A549 (cell line): ENCODE measurements around the gene TBC1D14. TPM values are rescaled to one million over a fixed set of nuclear protein-coding genes. Genes with fewer than 3 reads are reported as not detected.

Experiments used
- ATAC-seq, 2 experiments: fragments of 200-7000 bp in 1 of 2; fragments of >200 bp in 1 of 2; cut with Nextera tagmentation in 1 of 2; cut with Tn5 transposase in 1 of 2; 3 replicates each; pipeline versions ENCODE4 v1.8.0 to v1.9.1; 2018 to 2020; ENCODE audit warnings: mild to moderate bottlenecking in 1 of 2, moderate library complexity in 1 of 2
- CTCF ChIA-PET: fragments of 300-600 bp; sonication (Branson Sonifier 250); formaldehyde crosslinking; extraction: SDS; loops from one replicate; lab custom pipeline; 2021; ENCODE audit warnings: antibody characterized with exemption, inconsistent platforms; lab: Yijun Ruan, JAX
- POLR2A ChIA-PET: fragments of 350-600 bp; formaldehyde crosslinking; extraction: SDS; loops from one replicate; lab custom pipeline; 2021; ENCODE audit warnings: antibody characterized with exemption, inconsistent platforms; lab: Yijun Ruan, JAX
- DNase-seq, 2 experiments: peaks; one replicate each; pipeline versions ENCODE4 v3.0.0 to v3.0.0-alpha.2; 2011 to 2016; ENCODE audit warnings: low read depth in 1 of 2, low spot score in 1 of 2
- FAIRE-seq: peaks from 2 replicates; lab custom pipeline; 2011; peaks lifted over from hg19 to GRCh38; lab: Jason Lieb, UNC
- H3K27ac ChIP-seq, 2 experiments: fragments of >200 bp; sonication (Bioruptor Twin); formaldehyde crosslinking; 3 replicates each; pipeline ENCODE4 v1.5.1; 2016 to 2017
- H3K4me1 ChIP-seq: fragments of >200 bp; sonication (Bioruptor Twin); formaldehyde crosslinking; 3 replicates; pipeline ENCODE4 v1.6.1; 2016
- H3K4me2 ChIP-seq: fragments of >200 bp; sonication (Bioruptor Twin); formaldehyde crosslinking; 3 replicates; pipeline ENCODE4 v1.6.1; 2016
- H3K4me3 ChIP-seq: fragments of >200 bp; sonication (Bioruptor Twin); formaldehyde crosslinking; 3 replicates; pipeline ENCODE4 v1.5.1; 2016
- H3K9me3 ChIP-seq: fragments of >200 bp; sonication (Bioruptor Twin); formaldehyde crosslinking; 3 replicates; pipeline ENCODE4 v1.6.1; 2016
- CBX2 ChIP-seq: fragments of 200-600 bp; sonication (generic); IDR thresholded peaks from 2 replicates; pipeline ENCODE4 v1.6.1; 2016; ENCODE audit warnings: low read depth, mild to moderate bottlenecking, borderline replicate concordance
- EHF ChIP-seq: fragments of 250-450 bp; sonication (Bioruptor Pico); IDR thresholded peaks from 2 replicates; pipeline ENCODE4 v1.5.0; 2020; ENCODE audit warnings: mild to moderate bottlenecking
- EHMT2 ChIP-seq: fragments of 200-600 bp; sonication (generic); IDR thresholded peaks from 2 replicates; pipeline ENCODE4 v1.6.1; 2016; ENCODE audit warnings: antibody characterized with exemption, low read depth, mild to moderate bottlenecking, moderate library complexity
- FOSL2 ChIP-seq, 2 experiments: fragments of 450-650 bp in 1 of 2; fragments of >200 bp in 1 of 2; sonication (Bioruptor Twin) in 1 of 2; formaldehyde crosslinking; IDR thresholded peaks; 2 replicates each; pipeline versions ENCODE4 v1.5.0 to v1.6.1; 2016 to 2020; ENCODE audit warnings: mild to moderate bottlenecking in 1 of 2, moderate library complexity in 1 of 2
- GATA3 ChIP-seq: IDR thresholded peaks from 2 replicates; pipeline ENCODE4 v1.6.1; 2012; ENCODE audit warnings: borderline replicate concordance
- HDAC2 ChIP-seq: fragments of 200-600 bp; sonication (generic); IDR thresholded peaks from 2 replicates; pipeline ENCODE4 v1.6.1; 2016
- HEYL ChIP-seq: fragments of 250-450 bp; sonication (Bioruptor Pico); IDR thresholded peaks from 2 replicates; pipeline ENCODE4 v1.8.0; 2021; ENCODE audit warnings: mild to moderate bottlenecking, moderate library complexity
- HOXA7 ChIP-seq: fragments of 250-450 bp; sonication (Bioruptor Pico); IDR thresholded peaks from 2 replicates; pipeline ENCODE4 v1.5.0; 2020; ENCODE audit warnings: mild to moderate bottlenecking, moderate library complexity
- HOXB13 ChIP-seq: fragments of 250-450 bp; sonication (Bioruptor Pico); IDR thresholded peaks from 2 replicates; pipeline ENCODE4 v1.5.0; 2020; ENCODE audit warnings: low read depth, mild to moderate bottlenecking, moderate library complexity
- HOXB5 ChIP-seq: fragments of 250-450 bp; sonication (Bioruptor Pico); IDR thresholded peaks from 2 replicates; pipeline ENCODE4 v1.5.0; 2020; ENCODE audit warnings: mild to moderate bottlenecking, moderate library complexity
- JUNB ChIP-seq: fragments of >200 bp; sonication (Bioruptor Twin); formaldehyde crosslinking; IDR thresholded peaks from 2 replicates; pipeline ENCODE4 v1.6.1; 2016
- KDM5A ChIP-seq: fragments of 200-600 bp; sonication (generic); IDR thresholded peaks from 2 replicates; pipeline ENCODE4 v1.6.1; 2016; ENCODE audit warnings: antibody characterized with exemption, mild to moderate bottlenecking
- NR3C1 ChIP-seq: fragments of >200 bp; sonication (Bioruptor Twin); formaldehyde crosslinking; IDR thresholded peaks from 3 replicates; pipeline ENCODE4 v1.6.1; 2017
- RAD21 ChIP-seq, 2 experiments: fragments of >200 bp in 1 of 2; sonication (Bioruptor Twin) in 1 of 2; formaldehyde crosslinking in 1 of 2; IDR thresholded peaks in 1 of 2; conservative IDR thresholded peaks in 1 of 2; 2 replicates in 1 of 2; 3 replicates in 1 of 2; pipeline ENCODE4 v1.6.1; 2012 to 2018; ENCODE audit warnings: inconsistent platforms in 1 of 2
- RARB ChIP-seq: fragments of 250-450 bp; sonication (Bioruptor Pico); IDR thresholded peaks from 2 replicates; pipeline ENCODE4 v1.8.0; 2021; ENCODE audit warnings: mild to moderate bottlenecking, moderate library complexity
- RCOR1 ChIP-seq: fragments of 150-350 bp; IDR thresholded peaks from 2 replicates; pipeline ENCODE4 v1.6.1; 2014; ENCODE audit warnings: antibody characterized with exemption, low read length, low read depth
- RFX5 ChIP-seq: fragments of 450-650 bp; IDR thresholded peaks from 2 replicates; pipeline ENCODE4 v1.7.1; 2014; ENCODE audit warnings: antibody characterized with exemption, mild to moderate bottlenecking, moderate library complexity
- SMC3 ChIP-seq: fragments of >200 bp; sonication (Bioruptor Twin); formaldehyde crosslinking; IDR thresholded peaks from 3 replicates; pipeline ENCODE4 v1.6.1; 2018; ENCODE audit warnings: inconsistent platforms
- WGBS: methylation state at CpG from one replicate; pipeline ENCODE4 v1.1.6; 2017; ENCODE audit errors: missing lambda C conversion rate; 5-methylcytosine and 5-hydroxymethylcytosine counted together
- polyA plus RNA-seq, 4 experiments: library from polyadenylated mRNA; depleted of rRNA in 3 of 4; stranded (reverse); fragments of >200 nt; fragmentation: RNase III in 1 of 4; extraction: RNeasy Plus Mini Kit Qiagen cat#74134 plus additional on column Dnase treatment in 1 of 4; gene quantifications; 2 replicates in 3 of 4; 3 replicates in 1 of 4; pipeline ENCODE4 v1.2.3, GENCODE V29; 2011 to 2017
- TF ChIP-seq, protein P1 (sequence below): IDR thresholded peaks from 2 replicates; pipeline ENCODE4 v1.6.1; 2012
- TF ChIP-seq, protein P2 (sequence below): IDR thresholded peaks from 2 replicates; pipeline ENCODE4 v1.6.1; 2012; ENCODE audit warnings: low read depth, borderline replicate concordance
- TF ChIP-seq, protein P3 (sequence below): fragments of >200 bp; sonication (Bioruptor Twin); formaldehyde crosslinking; IDR thresholded peaks from 3 replicates; pipeline ENCODE4 v1.6.1; 2016

TBC1D14 gene
- polyA plus RNA-seq, 2 of the 4 experiments (the other 2 are of a cell fraction): 30.2 to 39.0 TPM

DNA sequence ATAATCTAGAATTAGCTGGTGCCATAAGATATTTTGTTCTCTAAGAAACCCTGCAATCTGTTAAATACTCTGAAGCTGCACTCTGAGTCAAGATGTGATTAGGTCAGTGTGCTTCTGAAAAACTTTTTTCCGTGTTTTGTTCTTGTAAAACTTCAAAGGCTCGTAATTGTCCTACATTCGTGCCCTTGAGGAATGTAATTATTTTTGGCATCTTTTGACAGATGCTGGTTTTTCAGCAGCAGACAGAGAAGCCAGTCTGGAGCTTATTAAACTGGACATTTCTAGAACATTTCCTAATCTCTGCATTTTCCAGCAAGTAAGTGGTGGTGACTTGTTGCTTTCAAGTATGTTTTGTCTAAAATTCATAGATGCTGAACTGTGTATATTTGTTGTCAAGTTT, 96.8 kb downstream of the TBC1D14 start:
- peaks cover 5% of the 10 kb centered on the region; the same call in 1 of the 3 replicates for H3K4me1 ChIP-seq
- DNase-seq (no peak), FAIRE-seq (no peak), ATAC-seq (no peak)
- no peak for TF ChIP-seq RFX5
- TF ChIP-seq KDM5A: no peak
- no peak for TF ChIP-seq RARB (CRISPR knock-in tag)
- TF ChIP-seq FOSL2 (IDR thresholded peaks at IDR 0.05): no peak
- no peak for TF ChIP-seq FOSL2 (CRISPR knock-in tag; IDR thresholded peaks at IDR 0.05)
- no peak for TF ChIP-seq SMC3
- H3K9me3 ChIP-seq: no peaks in the 10 kb centered on the region
- WGBS: 83% methylated on average over 3 of the region's 3 CpGs
- POLR2A ChIA-PET: no interaction called here
- no peak overlapping the region for H3K27ac ChIP-seq
- CTCF ChIA-PET: interaction anchor here (0.8 to 2.8 kb wide), 3 partner anchors 8 to 65 kb away, joined by 3 to 8 read pairs (median 3); a partner anchor contains a TSS
- H3K4me2 ChIP-seq: no peak overlapping the region
- no peak overlapping the region for H3K4me3 ChIP-seq

DNA sequence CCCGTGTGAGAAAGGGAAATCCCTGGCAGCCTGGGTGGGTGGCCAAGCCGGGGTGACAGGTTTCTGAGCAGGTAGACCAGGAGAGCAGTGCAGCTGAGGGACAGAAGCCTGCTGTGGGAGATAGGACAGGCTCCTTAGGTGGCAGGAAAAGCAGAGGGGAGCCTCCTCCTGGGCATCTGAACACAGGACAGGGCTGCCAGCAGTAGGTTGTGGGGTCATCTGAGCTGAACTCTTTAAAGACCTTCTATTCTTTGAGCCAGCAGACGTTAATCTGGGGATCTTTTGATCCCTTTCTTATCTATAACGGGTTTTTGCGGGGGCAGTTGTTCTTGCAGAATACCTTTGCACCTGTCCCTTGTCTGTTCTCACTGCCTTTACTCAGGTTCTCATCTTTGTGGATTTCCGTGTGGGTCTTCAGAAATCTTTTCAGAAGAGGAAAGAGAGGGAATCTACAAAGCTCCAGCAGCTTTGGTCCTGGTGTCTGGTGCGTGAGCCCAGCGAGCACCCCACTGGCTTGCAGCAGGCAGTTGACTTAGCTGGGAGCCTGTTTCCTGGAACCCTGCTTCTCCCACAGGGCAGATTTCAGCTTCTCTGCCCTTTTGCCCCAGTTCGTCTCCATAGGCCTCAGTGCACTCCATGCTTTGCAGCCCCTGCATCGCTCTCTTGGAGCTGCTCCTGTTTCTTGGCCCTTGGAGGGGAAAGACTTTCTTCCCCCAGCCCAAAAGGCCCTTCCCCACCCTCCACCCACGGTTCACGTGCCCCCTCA, 97.7 kb downstream of the TBC1D14 start:
- TF ChIP-seq NR3C1: no peak
- no peak for TF ChIP-seq HDAC2
- TF ChIP-seq EHF (CRISPR knock-in tag): no peak
- TF ChIP-seq HEYL (CRISPR knock-in tag): no peak
- TF ChIP-seq, protein P1, sequence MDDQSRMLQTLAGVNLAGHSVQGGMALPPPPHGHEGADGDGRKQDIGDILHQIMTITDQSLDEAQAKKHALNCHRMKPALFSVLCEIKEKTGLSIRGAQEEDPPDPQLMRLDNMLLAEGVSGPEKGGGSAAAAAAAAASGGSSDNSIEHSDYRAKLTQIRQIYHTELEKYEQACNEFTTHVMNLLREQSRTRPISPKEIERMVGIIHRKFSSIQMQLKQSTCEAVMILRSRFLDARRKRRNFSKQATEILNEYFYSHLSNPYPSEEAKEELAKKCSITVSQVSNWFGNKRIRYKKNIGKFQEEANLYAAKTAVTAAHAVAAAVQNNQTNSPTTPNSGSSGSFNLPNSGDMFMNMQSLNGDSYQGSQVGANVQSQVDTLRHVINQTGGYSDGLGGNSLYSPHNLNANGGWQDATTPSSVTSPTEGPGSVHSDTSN: no peak
- TF ChIP-seq RCOR1: no peak
- TF ChIP-seq, protein P2, sequence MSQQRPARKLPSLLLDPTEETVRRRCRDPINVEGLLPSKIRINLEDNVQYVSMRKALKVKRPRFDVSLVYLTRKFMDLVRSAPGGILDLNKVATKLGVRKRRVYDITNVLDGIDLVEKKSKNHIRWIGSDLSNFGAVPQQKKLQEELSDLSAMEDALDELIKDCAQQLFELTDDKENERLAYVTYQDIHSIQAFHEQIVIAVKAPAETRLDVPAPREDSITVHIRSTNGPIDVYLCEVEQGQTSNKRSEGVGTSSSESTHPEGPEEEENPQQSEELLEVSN: no peak
- TF ChIP-seq GATA3: no peak
- no peak for TF ChIP-seq HOXB5 (CRISPR knock-in tag)
- no peak for TF ChIP-seq EHMT2
- H3K4me3 ChIP-seq: no peak overlapping the region
- DNase-seq (no peak), FAIRE-seq (no peak), ATAC-seq (peak; percentile 30 to 41; a peak in 2 of 6 replicates)
- H3K9me3 ChIP-seq: no peaks in the 10 kb centered on the region
- ChIA-PET POLR2A (no interaction called here), CTCF (interaction anchor here (1.7 to 2.8 kb wide), 3 partner anchors 8 to 35 kb away, joined by 3 to 8 read pairs (median 6); a partner anchor contains a TSS)
- H3K27ac ChIP-seq: no peak overlapping the region
- peaks cover 5% of the 10 kb centered on the region; the same call in 1 of the 3 replicates for H3K4me1 ChIP-seq
- 93% methylated on average over 12 of the region's 12 CpGs for WGBS
- H3K4me2 ChIP-seq: no peak overlapping the region

DNA sequence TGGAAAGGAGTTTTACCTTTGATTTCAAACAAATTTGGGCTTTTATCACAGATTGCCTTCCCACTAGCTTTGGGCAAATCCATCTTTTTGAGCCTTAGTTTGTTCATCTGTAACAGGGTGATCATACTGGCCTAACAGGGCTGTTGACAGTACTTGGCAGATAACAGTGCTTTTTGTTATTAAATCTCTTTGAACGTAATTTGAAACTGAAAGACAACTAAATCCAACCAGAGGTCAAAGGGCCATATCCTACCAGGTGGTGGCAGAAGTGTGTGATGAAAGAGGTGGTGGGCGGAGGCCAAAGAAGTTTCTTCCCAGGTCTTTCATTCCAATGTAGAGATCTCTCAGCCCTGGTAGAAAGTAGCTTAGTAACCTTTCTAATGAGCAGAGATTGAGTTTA, 98.3 kb downstream of the TBC1D14 start:
- Histone ChIP-seq H3K4me2 (no peak overlapping the region), H3K27ac (no peak overlapping the region), H3K9me3 (no peaks in the 10 kb centered on the region), H3K4me1 (peaks cover 5% of the 10 kb centered on the region; the same call in 1 of the 3 replicates), H3K4me3 (no peak overlapping the region)
- no peak for DNase-seq
- 70% methylated on average over 2 of the region's 2 CpGs for WGBS
- POLR2A ChIA-PET: no interaction called here
- TF ChIP-seq HOXA7 (CRISPR knock-in tag) (no peak), RAD21 (conservative IDR thresholded peaks at IDR 0.05 in 1 of 2, IDR thresholded peaks at IDR 0.05 in 1 of 2) (0 out of 5 replicates have a peak, but pooled peaks of 1 of the 2 experiments have one; percentile 1)
- FAIRE-seq: no peak
- CTCF ChIA-PET: interaction anchor here (1.7 to 2.8 kb wide), 3 partner anchors 9 to 35 kb away, joined by 3 to 8 read pairs (median 6); a partner anchor contains a TSS
- ATAC-seq: no peak

DNA sequence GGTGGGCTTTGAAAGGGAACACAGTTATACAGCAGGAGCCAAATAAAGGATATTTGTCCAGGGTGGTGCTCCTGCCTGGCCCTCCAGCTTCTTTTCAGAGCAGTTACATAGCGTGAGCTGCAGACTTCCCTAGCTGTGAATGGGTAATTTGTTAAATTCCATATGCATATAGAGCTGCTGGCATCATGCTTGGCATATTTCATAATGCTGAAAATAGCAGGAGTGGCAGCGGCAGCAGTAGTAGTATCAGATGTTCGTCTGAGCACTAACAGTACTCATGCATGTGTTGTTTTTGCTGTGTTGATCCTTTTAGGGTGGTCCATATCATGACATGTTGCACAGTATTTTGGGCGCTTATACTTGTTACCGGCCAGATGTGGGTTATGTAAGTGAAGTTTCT, 99.9 kb downstream of the TBC1D14 start:
- ChIA-PET CTCF (no interaction called here), POLR2A (interaction anchor here (0.7 kb wide), 2 partner anchors 14 to 97 kb away, joined by 3 to 7 read pairs; no protein-coding TSS in a partner anchor)
- no peak overlapping the region for H3K27ac ChIP-seq
- peaks cover 5% of the 10 kb centered on the region; the same call in 1 of the 3 replicates for H3K4me1 ChIP-seq
- DNase-seq (no peak), FAIRE-seq (no peak), ATAC-seq (no peak)
- H3K4me3 ChIP-seq: no peak overlapping the region
- TF ChIP-seq, protein P3, sequence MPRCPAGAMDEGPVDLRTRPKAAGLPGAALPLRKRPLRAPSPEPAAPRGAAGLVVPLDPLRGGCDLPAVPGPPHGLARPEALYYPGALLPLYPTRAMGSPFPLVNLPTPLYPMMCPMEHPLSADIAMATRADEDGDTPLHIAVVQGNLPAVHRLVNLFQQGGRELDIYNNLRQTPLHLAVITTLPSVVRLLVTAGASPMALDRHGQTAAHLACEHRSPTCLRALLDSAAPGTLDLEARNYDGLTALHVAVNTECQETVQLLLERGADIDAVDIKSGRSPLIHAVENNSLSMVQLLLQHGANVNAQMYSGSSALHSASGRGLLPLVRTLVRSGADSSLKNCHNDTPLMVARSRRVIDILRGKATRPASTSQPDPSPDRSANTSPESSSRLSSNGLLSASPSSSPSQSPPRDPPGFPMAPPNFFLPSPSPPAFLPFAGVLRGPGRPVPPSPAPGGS: no peak
- TF ChIP-seq JUNB: no peak
- TF ChIP-seq RAD21 (conservative IDR thresholded peaks at IDR 0.05 in 1 of 2, IDR thresholded peaks at IDR 0.05 in 1 of 2): no peak
- no peak for TF ChIP-seq HOXB13 (CRISPR knock-in tag)
- TF ChIP-seq, protein P1: no peak
- no peak for TF ChIP-seq CBX2
- TF ChIP-seq HEYL (CRISPR knock-in tag): no peak
- 88% methylated on average over 5 of the region's 5 CpGs for WGBS
- H3K4me2 ChIP-seq: no peak overlapping the region
- H3K9me3 ChIP-seq: no peaks in the 10 kb centered on the region
